VCaP (cell line): ENCODE results near the gene ZNF207.

Experiments
- H3K27ac ChIP-seq: fragments of 450-650 bp; 2 replicates; pipeline ENCODE4 v1.5.1; 2017
- CTCF ChIP-seq: fragments of 450-650 bp; conservative IDR thresholded peaks from 2 replicates; pipeline ENCODE4 v1.5.1; 2017; ENCODE audit warnings: mild to moderate bottlenecking, moderate library complexity

The ZNF207 gene

GRCh38 chr17:32341141-32341856 lies 8.7 kb upstream of the ZNF207 start:
- peak; percentile 29 for TF ChIP-seq CTCF
- H3K27ac ChIP-seq, result peak overlapping the region; percentile 84

DNA sequence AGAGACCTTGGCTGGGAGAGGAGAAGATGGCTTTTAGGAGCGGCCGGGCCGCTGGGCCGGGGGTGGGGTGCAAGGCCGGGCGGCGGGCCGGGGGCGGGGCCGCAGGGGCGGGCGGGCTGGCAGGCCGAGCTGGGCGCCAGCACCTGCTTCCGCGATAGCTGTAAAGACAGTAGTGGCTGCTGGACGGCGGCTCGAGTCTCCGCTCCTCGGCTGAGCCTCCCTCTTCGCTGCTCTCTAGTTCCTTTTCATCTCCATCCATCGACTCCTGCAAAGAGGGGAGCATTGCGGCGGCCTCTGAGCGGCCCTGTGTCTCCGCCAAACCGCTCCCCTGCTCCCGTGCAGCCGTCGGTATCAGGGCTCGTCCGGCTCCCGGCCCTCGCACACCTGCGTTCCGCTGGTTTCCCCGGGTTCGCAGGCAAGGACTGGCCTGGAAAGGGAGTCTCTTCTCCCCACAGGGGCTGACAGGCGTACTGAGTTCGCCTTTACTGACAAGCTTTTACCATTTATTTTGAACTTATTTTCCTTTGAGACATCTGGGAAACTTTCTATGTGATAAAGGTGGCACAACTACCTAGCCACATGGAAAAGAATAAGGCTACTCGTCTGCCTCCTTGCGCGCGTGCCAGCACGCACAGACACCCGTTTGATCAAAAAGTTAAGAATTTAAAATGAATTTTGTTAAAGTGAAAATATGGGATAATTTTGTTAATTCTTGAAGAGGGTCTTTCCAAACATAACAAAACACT lies 7.9 kb upstream of the ZNF207 start, which contains the start of gene C17orf75:
TSS of gene C17orf75 (minus strand) at position 317 of the 746 bp plus-strand sequence. CDS start at position 283, 34 bp downstream.
- no peak; the same call in 1 of the 2 replicates for TF ChIP-seq CTCF
- H3K27ac ChIP-seq, result peak within 1 kb of the TSS; percentile 84

GRCh38 chr17:32342603-32343325 lies 7.2 kb upstream of the ZNF207 start:
- TF ChIP-seq CTCF, result no peak
- H3K27ac ChIP-seq, result peak overlapping the region; percentile 84

GRCh38 chr17:32345951-32346600 lies 3.9 kb upstream of the ZNF207 start:
- no peak for TF ChIP-seq CTCF

DNA sequence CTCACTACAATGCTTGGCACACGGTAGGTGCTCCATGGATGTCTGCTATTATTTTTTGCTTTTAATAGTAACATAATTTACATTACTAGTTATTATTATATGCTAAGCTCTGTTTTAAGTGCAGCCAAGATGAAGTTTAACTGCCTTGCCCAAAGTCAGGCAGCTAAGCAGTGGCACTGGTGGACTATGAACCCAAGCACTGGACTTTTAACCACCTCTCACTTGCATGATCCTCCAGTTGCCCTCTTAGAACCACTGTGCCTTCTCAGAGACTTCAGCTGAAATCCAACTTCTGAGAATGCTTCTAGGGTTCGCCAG lies 1.5 kb upstream of the ZNF207 start:
- TF ChIP-seq CTCF, result no peak

More at GRCh38 chr17:32345951-32346600, 3.9 kb upstream of the ZNF207 start:
- no peak overlapping the region for H3K27ac ChIP-seq

DNA sequence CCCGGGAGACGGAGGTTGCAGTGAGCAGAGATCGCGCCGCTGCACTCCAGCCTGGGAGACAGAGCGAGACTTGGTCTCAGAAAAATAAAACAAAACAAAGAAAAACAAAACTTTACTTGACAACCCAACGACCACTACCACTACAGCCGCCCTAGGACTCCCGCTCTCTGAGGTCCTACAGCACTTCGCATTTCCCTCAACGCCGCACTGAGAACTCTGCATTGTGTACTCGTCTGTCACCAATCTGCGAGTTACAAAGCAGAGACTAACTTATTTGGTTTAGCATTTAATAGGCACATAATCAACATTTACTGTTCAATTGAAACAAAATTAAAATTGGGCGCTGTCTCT lies 479 bp upstream of the ZNF207 start:
- peak overlapping the region; percentile 99 for H3K27ac ChIP-seq

More for the DNA sequence above, 1.5 kb upstream of the ZNF207 start:
- H3K27ac ChIP-seq, result peak overlapping the region; percentile 99; the same call in 1 of the 2 replicates

More for the DNA sequence above, 479 bp upstream of the ZNF207 start:
- no peak for TF ChIP-seq CTCF
